NCI-H146 treated with DMSO at 0.1 percent for 48 hours (cell line): ENCODE measurements around the gene ATAD3C.

Experiments used
- DNase-seq: peaks from one replicate; lab custom pipeline; 2025; ENCODE audit not compliant: unreplicated experiment; lab: John Stamatoyannopoulos, UW

ATAD3C gene

GRCh38 chr1:1430992-1431844 is 18.3 kb upstream of the ATAD3C start:
- no peak for DNase-seq

- no peak for DNase-seq
Observed at GRCh38 chr1:1431845-1432273, 17.6 kb upstream of the ATAD3C start.

DNA sequence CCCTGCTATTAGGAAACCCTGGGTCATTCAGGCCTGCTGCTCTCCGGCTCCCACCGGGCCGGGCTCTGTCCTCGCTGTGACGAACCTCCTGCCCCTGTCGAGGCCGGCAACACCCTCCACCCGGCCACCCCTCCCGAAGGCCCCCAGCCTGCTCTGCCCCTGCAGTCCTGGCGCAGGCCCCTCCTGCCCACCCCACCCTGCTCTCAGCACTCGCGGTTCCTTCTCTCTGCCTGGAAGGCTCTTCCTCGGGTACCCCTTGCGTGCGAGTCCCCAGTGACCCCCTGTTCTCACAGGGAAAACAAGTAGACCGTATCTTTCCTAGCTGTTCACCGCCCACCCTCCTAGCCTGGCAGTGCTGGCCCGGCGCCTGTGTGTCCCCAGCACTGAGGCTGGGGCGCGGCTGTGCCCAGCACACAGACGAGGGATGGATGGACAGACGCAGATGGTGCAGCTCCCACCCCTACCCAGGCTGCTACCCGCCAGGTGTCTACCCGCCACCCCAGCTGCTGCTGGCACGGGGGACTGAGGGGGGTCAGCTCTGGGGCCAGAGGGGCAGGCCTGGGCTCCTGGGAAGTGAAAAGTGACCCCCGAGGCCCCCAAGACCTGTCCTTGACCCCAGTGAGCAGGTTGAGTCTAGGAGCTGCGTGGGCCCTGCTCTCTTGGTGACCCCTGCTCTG is 17.1 kb upstream of the ATAD3C start:
- no peak for DNase-seq

DNA sequence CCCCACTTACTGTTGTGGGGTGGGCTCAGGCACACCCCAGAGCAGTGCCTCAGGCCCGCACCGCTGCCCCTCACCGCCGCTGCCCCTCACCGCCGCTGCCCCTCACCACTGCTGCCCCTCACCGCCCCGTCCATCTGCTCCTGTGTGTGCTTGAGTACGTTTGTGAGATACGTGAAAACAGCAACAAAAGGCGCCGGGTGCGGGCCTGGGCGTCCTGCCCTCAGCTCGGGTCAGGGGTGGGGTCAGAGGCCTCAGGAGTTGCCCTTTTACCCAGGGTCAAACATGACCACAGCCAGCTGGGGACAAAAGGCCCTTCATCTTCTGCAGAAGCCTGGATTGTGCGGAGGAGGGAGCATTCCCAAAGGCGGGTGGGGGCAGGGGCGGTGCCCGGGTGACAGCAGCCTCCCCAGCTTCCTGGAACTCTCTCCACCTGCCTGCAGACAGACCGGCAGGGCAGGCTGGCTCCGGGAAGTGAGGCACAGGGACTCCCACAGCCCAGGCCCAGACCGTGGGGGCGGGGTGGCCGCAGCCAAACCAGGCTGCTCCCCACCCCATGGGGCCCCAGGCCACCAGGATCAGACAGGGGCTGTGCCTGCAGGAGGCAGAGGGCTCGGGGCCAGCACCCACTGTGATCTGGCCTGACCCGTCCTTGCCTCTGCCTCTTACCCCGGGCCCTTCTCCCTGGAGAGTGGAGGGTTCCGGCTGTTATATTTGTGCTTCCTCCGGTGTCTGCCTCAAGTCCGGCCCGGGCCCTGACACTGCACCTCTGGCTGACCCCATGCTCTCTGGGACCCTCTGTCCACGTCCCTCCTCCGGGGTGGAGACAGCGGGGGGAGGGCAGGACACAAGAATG is 16.3 kb upstream of the ATAD3C start:
- no peak for DNase-seq

GRCh38 chr1:1433804-1434130 is 15.7 kb upstream of the ATAD3C start:
- no peak for DNase-seq

GRCh38 chr1:1434131-1434823 is 15.2 kb upstream of the ATAD3C start:
- no peak for DNase-seq

DNA sequence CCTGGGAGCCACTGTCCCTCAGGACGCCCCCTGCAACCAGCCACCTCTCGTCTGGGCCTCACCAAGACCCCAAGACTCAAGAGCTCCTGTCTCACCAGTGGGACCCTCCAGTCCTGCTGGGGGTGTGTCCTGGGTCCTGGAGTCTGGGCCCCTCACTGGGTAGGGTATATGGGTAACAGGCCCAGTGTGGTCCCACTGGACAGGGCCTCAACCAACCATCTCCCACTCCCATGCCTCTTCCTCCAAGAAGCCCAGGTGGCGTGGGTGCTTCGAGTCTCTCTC is 14.7 kb upstream of the ATAD3C start:
- DNase-seq: no peak

DNA sequence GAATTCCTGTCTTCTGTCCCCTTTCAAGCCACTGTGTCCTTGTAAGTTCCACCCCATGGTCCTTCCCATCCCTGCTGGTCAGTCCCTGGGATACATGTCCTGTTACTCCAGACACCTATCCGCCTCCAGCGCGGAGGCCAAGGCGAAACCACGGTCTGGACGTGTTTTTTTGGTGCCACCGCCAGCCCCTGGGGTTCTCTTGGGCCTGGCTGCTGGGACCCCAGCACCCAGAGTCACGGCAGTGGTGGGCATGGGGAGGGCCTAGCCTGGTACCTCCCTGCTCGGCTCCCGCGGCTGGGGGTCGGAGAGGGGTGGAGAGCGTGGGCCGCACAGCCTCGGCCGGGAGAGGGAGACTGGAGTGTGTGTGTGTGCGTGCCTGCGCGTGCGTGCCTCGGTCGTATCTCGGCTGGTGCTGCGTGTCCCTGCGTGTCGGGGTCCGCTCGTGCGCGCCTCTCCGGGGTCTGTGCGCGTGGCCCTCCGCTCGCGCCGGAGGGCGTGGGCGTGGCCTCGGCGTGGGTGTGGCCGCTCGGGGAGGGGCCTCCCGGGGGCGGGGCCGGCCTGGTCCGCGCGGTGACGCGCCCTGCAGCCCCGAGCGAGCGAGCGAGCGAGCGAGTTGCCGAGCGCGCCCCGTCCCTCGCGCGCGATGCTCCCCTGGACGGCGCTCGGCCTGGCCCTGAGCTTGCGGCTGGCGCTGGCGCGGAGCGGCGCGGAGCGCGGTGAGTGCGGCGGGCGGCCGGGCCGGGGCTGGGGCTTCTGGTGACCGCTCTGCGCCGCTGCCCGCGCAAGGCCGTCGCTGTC is 14.2 kb upstream of the ATAD3C start, which contains the start of gene VWA1:
TSS of gene VWA1 (plus strand) at position 585 of the 798 bp plus-strand sequence. CDS start at position 644, 59 bp downstream.
- peak; percentile 5 for DNase-seq

DNA sequence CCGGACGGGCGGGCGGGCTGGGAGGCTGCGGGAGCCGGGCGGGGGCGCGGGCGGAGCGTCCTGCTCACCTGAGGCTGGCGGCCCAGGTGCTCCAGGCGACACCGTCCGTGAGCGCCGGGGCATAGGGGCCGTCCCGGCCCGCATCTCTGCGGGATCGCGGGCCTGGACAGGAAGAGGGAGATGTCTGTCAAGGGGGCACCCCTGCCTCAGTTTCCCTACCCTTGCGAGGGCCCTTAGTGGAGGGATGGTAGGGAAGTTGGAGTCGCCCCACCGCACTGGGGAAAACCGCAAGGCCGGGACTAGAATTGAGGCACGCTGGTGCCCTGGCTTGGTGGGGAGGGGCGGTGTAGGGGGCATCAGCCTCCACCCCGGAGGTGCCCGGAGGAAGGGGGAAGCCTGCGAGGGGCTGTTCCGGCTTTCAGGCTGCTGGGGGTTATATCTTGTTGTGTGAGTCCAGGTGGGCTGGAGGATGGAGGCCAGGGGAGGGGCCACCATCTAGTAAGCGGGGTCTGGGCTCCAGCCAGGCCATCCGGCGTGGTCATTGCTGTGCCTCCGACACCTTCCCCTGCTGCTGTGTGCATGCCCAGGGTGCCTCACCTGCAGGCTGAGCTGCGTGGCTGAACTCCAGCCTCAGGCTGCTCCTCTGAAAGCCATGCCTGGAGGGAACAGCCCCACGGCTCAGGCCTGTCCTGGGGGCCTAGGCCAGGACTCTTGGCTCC is 13.4 kb upstream of the ATAD3C start:
- no peak for DNase-seq

GRCh38 chr1:1436630-1437032 is 12.9 kb upstream of the ATAD3C start:
- DNase-seq: no peak

- DNase-seq: peak; percentile 3
Observed at GRCh38 chr1:1437033-1437903, 12.2 kb upstream of the ATAD3C start.

- no peak for DNase-seq
Observed at GRCh38 chr1:1437904-1438376, 11.5 kb upstream of the ATAD3C start.

DNA sequence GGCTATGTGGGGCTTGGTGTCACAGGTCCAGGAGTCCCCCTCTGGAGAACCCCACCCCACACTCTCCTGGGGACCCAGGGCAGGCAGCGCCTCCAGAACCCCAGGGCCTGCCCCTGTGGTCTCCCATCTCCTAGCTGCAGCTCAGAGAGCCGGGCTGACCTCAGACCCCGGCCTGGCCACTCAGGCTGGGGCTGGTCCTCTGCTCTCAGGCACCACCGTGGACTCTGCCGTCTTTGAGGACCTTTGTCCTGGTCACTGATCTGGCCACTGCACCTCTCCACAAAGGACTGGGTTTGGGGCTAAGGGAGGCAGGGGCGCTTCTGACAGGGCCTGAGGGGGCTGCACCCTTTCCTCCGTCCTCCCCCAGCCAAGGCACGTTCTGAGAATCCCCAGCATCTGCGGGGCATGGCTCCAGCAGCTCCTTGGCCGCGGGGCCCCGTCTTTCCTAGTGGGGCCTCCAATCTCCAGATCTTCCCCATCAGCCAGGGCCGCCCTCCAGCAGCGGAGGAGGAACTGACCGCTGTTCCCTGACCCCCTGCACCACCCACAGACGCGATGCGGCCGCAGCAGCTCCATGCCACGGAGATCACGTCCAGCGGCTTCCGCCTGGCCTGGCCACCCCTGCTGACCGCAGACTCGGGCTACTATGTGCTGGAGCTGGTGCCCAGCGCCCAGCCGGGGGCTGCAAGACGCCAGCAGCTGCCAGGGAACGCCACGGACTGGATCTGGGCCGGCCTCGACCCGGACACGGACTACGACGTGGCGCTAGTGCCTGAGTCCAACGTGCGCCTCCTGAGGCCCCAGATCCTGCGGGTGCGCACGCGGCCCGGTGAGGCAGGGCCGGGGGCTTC is 10.7 kb upstream of the ATAD3C start:
- DNase-seq: no peak

- no peak for DNase-seq
Observed at GRCh38 chr1:1439546-1440261, 9.8 kb upstream of the ATAD3C start.

DNA sequence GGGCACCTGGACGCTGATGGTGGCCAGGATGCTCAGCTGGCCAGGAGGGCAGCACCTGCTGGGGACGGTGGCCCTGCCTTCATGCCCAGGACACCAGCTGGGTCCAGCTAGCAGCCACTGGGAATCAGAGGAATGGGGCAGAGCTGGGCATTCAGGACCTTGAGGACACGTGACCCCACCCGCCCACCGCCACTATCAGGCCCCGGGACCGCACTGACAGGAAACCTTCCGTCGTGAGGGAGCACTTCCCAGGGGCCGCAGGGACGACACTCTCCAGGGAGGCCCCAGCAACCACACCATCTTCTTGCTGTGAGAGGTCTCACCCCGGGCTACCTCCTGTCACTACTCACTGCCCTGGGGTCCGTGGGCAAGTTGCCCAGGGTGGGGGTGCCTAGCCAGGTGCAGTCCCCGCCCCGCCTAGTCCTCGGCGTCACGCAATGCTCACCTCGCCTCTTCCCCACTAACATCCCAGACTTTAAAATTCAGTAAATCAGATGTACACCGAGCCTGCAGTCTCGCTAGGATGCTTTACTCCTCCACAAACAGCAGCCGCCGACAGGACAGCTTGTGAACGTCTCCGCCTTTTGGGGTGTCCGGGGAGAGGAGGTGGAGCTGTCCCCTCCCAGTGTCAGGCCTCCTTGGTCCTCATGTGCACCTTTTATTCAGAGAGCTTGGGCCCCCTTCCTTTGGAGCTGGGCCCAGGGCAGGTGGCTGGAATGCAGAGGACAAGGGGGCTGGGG is 9.1 kb upstream of the ATAD3C start:
- no peak for DNase-seq
